SK-N-SH treated with all-trans-retinoic acid at 6 μM for 48 hours (cell line): ENCODE measurements around the gene ZNF653.

ENCODE experiments used
- ATAC-seq: fragments of 200-7000 bp; cut with Tn5 transposase; 3 replicates; pipeline ENCODE4 v1.9.1; 2020; ENCODE audit warnings: mild to moderate bottlenecking, moderate library complexity
- ARNTL ChIP-seq: fragments of 450-650 bp; formaldehyde crosslinking; IDR thresholded peaks from 2 replicates; pipeline ENCODE4 v1.5.0; 2020; ENCODE audit warnings: low read depth, mild to moderate bottlenecking, moderate library complexity, borderline replicate concordance
- CSDC2 ChIP-seq: fragments of 250-450 bp; sonication (Bioruptor Pico); IDR thresholded peaks from 2 replicates; pipeline ENCODE4 v1.5.0; 2020; ENCODE audit warnings: mild to moderate bottlenecking, moderate library complexity
- ESRRG ChIP-seq: fragments of 250-450 bp; sonication (Bioruptor Pico); IDR thresholded peaks from 2 replicates; pipeline ENCODE4 v1.6.1; 2021; ENCODE audit warnings: mild to moderate bottlenecking
- GLIS3 ChIP-seq: fragments of 250-450 bp; sonication (Bioruptor Pico); IDR thresholded peaks from 2 replicates; pipeline ENCODE4 v1.5.0; 2020; ENCODE audit warnings: mild to moderate bottlenecking, moderate library complexity
- SNAI2 ChIP-seq: fragments of 250-450 bp; sonication (Bioruptor Pico); IDR thresholded peaks from 2 replicates; pipeline ENCODE4 v1.5.0; 2020; ENCODE audit warnings: mild to moderate bottlenecking, moderate library complexity
- TCF4 ChIP-seq: fragments of 250-450 bp; sonication (Bioruptor Pico); IDR thresholded peaks from 2 replicates; pipeline ENCODE4 v1.8.0; 2021; ENCODE audit warnings: mild to moderate bottlenecking, moderate library complexity, borderline replicate concordance
- TOX ChIP-seq: fragments of 250-450 bp; sonication (Bioruptor Pico); IDR thresholded peaks from 2 replicates; pipeline ENCODE4 v1.8.0; 2021; ENCODE audit warnings: mild to moderate bottlenecking, moderate library complexity, borderline replicate concordance
- ZC3H10 ChIP-seq: fragments of 250-450 bp; sonication (Bioruptor Pico); IDR thresholded peaks from 2 replicates; pipeline ENCODE4 v1.5.1; 2021; ENCODE audit warnings: mild to moderate bottlenecking, moderate library complexity
- ZFP3 ChIP-seq: fragments of 250-450 bp; sonication (Bioruptor Pico); IDR thresholded peaks from 2 replicates; pipeline ENCODE4 v1.5.0; 2020; ENCODE audit warnings: mild to moderate bottlenecking, moderate library complexity
- ZFP30 ChIP-seq: fragments of 450-650 bp; formaldehyde crosslinking; IDR thresholded peaks from 2 replicates; pipeline ENCODE4 v1.5.0; 2022; ENCODE audit warnings: mild to moderate bottlenecking, moderate library complexity
- ZNF565 ChIP-seq: fragments of 450-650 bp; formaldehyde crosslinking; conservative IDR thresholded peaks from 2 replicates; pipeline ENCODE4 v1.5.0; 2020; ENCODE audit warnings: low read depth, mild to moderate bottlenecking, moderate library complexity
- ZNF70 ChIP-seq: fragments of 450-650 bp; formaldehyde crosslinking; IDR thresholded peaks from 2 replicates; pipeline ENCODE4 v1.5.0; 2020; ENCODE audit warnings: mild to moderate bottlenecking, moderate library complexity
- ZNF8 ChIP-seq: fragments of 450-650 bp; formaldehyde crosslinking; IDR thresholded peaks from 2 replicates; pipeline ENCODE4 v1.5.0; 2020; ENCODE audit warnings: mild to moderate bottlenecking, moderate library complexity
- TF ChIP-seq, protein P1 (sequence below): fragments of 250-450 bp; sonication (Bioruptor Pico); IDR thresholded peaks from 2 replicates; pipeline ENCODE4 v1.5.0; 2020; ENCODE audit warnings: mild to moderate bottlenecking, moderate library complexity
- TF ChIP-seq, protein P2 (sequence below): fragments of 250-450 bp; sonication (Bioruptor Pico); IDR thresholded peaks from 2 replicates; pipeline ENCODE4 v1.8.0; 2021; ENCODE audit warnings: low read depth, mild to moderate bottlenecking, moderate library complexity, borderline replicate concordance
- TF ChIP-seq, protein P3 (sequence below): fragments of 250-450 bp; sonication (Bioruptor Pico); IDR thresholded peaks from 2 replicates; pipeline ENCODE4 v1.5.1; 2021; ENCODE audit warnings: mild to moderate bottlenecking, moderate library complexity
- TF ChIP-seq, protein P4 (sequence below): fragments of 250-450 bp; sonication (Bioruptor Pico); IDR thresholded peaks from 2 replicates; pipeline ENCODE4 v1.5.1; 2020; ENCODE audit warnings: low read depth, mild to moderate bottlenecking, moderate library complexity
- TF ChIP-seq, protein P5 (sequence below): fragments of 250-450 bp; sonication (Bioruptor Pico); IDR thresholded peaks from 2 replicates; pipeline ENCODE4 v1.8.0; 2020; ENCODE audit warnings: mild to moderate bottlenecking, moderate library complexity, borderline replicate concordance

Gene ZNF653, protein sequence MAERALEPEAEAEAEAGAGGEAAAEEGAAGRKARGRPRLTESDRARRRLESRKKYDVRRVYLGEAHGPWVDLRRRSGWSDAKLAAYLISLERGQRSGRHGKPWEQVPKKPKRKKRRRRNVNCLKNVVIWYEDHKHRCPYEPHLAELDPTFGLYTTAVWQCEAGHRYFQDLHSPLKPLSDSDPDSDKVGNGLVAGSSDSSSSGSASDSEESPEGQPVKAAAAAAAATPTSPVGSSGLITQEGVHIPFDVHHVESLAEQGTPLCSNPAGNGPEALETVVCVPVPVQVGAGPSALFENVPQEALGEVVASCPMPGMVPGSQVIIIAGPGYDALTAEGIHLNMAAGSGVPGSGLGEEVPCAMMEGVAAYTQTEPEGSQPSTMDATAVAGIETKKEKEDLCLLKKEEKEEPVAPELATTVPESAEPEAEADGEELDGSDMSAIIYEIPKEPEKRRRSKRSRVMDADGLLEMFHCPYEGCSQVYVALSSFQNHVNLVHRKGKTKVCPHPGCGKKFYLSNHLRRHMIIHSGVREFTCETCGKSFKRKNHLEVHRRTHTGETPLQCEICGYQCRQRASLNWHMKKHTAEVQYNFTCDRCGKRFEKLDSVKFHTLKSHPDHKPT

DNA sequence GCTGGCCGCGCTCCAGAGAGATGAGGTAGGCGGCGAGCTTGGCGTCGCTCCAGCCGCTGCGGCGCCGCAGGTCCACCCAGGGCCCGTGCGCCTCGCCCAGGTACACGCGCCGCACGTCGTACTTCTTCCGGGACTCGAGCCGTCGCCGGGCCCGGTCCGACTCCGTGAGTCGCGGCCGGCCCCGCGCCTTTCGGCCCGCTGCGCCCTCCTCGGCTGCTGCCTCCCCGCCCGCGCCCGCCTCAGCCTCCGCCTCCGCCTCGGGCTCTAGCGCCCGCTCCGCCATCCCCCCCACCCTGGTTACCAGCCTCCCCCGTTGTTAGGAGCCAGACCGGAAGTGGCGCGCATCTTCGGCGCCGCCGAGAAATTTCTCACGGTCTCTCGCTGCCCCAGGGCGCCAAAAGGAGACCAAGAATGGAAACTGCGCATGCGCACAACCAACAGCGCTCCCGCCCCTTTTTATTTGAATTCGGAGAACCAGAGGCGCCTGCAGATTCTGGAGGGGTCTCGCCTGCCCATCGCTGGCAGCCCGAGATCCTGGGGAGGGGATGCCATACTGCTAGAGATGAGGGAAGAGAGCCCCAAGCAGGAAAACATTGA, at the start of gene ZNF653:
ZNF653 (minus strand) TSS at position 336 of the 597 bp plus-strand sequence; CDS start at position 283, 53 bp downstream.
- TF ChIP-seq GLIS3 (CRISPR knock-in tag) (peak; percentile 54; the same call in 1 of the 2 replicates), ZNF70 (CRISPR knock-in tag) (no peak), ESRRG (CRISPR knock-in tag) (peak; percentile 69; the same call in 1 of the 2 replicates), ZFP30 (CRISPR knock-in tag) (no peak), ZC3H10 (CRISPR knock-in tag) (0 out of 2 replicates have a peak, but pooled peaks have one; percentile 32)
- TF ChIP-seq, protein P1, sequence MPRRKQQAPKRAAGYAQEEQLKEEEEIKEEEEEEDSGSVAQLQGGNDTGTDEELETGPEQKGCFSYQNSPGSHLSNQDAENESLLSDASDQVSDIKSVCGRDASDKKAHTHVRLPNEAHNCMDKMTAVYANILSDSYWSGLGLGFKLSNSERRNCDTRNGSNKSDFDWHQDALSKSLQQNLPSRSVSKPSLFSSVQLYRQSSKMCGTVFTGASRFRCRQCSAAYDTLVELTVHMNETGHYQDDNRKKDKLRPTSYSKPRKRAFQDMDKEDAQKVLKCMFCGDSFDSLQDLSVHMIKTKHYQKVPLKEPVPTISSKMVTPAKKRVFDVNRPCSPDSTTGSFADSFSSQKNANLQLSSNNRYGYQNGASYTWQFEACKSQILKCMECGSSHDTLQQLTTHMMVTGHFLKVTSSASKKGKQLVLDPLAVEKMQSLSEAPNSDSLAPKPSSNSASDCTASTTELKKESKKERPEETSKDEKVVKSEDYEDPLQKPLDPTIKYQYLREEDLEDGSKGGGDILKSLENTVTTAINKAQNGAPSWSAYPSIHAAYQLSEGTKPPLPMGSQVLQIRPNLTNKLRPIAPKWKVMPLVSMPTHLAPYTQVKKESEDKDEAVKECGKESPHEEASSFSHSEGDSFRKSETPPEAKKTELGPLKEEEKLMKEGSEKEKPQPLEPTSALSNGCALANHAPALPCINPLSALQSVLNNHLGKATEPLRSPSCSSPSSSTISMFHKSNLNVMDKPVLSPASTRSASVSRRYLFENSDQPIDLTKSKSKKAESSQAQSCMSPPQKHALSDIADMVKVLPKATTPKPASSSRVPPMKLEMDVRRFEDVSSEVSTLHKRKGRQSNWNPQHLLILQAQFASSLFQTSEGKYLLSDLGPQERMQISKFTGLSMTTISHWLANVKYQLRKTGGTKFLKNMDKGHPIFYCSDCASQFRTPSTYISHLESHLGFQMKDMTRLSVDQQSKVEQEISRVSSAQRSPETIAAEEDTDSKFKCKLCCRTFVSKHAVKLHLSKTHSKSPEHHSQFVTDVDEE (CRISPR knock-in tag): peak; percentile 55; the same call in 1 of the 2 replicates
- TF ChIP-seq, protein P2, sequence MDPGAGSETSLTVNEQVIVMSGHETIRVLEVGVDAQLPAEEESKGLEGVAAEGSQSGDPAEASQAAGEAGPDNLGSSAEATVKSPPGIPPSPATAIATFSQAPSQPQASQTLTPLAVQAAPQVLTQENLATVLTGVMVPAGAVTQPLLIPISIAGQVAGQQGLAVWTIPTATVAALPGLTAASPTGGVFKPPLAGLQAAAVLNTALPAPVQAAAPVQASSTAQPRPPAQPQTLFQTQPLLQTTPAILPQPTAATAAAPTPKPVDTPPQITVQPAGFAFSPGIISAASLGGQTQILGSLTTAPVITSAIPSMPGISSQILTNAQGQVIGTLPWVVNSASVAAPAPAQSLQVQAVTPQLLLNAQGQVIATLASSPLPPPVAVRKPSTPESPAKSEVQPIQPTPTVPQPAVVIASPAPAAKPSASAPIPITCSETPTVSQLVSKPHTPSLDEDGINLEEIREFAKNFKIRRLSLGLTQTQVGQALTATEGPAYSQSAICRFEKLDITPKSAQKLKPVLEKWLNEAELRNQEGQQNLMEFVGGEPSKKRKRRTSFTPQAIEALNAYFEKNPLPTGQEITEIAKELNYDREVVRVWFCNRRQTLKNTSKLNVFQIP (CRISPR knock-in tag): no peak
- TF ChIP-seq, all 23 proteins: peak for 4
- peak; percentile 68 for ATAC-seq

DNA sequence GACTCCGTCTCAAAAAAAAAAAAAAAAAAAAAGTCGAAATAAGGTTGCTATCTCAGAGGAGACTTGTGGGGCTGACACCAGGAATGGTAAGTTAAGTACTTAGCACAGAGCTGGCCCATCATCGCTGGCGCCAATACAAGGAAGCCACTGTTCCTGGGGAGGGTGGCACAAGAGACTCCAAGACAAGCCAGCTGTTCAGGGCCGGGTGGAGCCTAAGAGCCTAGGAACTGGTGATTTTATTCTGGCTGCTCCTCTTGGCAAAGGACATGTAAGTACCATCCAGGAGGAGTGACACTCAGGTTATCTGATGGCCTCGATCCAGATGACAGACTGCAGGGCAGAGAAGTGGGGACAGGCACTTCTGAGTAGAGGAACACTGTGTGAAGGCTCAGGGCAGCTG, 49.6 kb upstream of the ZNF653 start:
- no peak for ATAC-seq
- TF ChIP-seq ZNF70 (CRISPR knock-in tag) (no peak), ZFP30 (CRISPR knock-in tag) (no peak), TOX (CRISPR knock-in tag) (no peak), ARNTL (no peak), ZNF8 (no peak)
- TF ChIP-seq, protein P1 (CRISPR knock-in tag): no peak
- TF ChIP-seq, protein P3, sequence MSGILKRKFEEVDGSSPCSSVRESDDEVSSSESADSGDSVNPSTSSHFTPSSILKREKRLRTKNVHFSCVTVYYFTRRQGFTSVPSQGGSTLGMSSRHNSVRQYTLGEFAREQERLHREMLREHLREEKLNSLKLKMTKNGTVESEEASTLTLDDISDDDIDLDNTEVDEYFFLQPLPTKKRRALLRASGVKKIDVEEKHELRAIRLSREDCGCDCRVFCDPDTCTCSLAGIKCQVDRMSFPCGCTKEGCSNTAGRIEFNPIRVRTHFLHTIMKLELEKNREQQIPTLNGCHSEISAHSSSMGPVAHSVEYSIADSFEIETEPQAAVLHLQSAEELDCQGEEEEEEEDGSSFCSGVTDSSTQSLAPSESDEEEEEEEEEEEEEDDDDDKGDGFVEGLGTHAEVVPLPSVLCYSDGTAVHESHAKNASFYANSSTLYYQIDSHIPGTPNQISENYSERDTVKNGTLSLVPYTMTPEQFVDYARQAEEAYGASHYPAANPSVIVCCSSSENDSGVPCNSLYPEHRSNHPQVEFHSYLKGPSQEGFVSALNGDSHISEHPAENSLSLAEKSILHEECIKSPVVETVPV: no peak

DNA sequence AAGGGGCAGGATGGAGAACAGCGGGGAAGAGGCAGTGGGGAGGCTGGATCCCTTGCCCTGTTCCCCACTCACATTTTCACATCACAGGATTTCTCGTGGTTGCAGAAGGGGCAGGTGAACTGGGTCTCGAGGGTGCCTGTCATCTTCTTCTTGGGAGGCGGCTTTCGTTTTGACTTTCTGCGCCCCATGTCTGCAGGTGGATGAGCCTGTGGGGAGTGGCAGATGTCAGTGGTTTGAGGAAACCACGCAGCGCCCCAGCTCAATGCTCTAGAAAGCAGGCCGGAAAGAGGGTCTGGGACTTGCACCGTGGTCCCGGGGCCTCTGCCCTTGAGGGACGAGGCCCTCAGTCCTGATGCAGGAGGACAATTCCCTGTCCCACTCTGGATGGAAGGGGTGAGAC, 48.5 kb upstream of the ZNF653 start:
- no peak for ATAC-seq
- no peak for TF ChIP-seq ZNF70 (CRISPR knock-in tag)
- no peak for TF ChIP-seq TCF4 (CRISPR knock-in tag)
- TF ChIP-seq, protein P4, sequence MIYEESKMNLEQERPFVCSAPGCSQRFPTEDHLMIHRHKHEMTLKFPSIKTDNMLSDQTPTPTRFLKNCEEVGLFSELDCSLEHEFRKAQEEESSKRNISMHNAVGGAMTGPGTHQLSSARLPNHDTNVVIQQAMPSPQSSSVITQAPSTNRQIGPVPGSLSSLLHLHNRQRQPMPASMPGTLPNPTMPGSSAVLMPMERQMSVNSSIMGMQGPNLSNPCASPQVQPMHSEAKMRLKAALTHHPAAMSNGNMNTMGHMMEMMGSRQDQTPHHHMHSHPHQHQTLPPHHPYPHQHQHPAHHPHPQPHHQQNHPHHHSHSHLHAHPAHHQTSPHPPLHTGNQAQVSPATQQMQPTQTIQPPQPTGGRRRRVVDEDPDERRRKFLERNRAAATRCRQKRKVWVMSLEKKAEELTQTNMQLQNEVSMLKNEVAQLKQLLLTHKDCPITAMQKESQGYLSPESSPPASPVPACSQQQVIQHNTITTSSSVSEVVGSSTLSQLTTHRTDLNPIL (CRISPR knock-in tag): no peak
- TF ChIP-seq SNAI2 (CRISPR knock-in tag): no peak
- TF ChIP-seq ZNF565 (CRISPR knock-in tag): no peak
- TF ChIP-seq ESRRG (CRISPR knock-in tag): no peak
- TF ChIP-seq ZNF8: no peak
- TF ChIP-seq ZFP30 (CRISPR knock-in tag): no peak
- TF ChIP-seq, protein P3: no peak
- no peak for TF ChIP-seq TOX (CRISPR knock-in tag)
- TF ChIP-seq ZFP3 (CRISPR knock-in tag): no peak
- TF ChIP-seq, protein P2 (CRISPR knock-in tag): no peak
- TF ChIP-seq, protein P5, sequence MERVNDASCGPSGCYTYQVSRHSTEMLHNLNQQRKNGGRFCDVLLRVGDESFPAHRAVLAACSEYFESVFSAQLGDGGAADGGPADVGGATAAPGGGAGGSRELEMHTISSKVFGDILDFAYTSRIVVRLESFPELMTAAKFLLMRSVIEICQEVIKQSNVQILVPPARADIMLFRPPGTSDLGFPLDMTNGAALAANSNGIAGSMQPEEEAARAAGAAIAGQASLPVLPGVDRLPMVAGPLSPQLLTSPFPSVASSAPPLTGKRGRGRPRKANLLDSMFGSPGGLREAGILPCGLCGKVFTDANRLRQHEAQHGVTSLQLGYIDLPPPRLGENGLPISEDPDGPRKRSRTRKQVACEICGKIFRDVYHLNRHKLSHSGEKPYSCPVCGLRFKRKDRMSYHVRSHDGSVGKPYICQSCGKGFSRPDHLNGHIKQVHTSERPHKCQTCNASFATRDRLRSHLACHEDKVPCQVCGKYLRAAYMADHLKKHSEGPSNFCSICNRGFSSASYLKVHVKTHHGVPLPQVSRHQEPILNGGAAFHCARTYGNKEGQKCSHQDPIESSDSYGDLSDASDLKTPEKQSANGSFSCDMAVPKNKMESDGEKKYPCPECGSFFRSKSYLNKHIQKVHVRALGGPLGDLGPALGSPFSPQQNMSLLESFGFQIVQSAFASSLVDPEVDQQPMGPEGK: no peak
- no peak for TF ChIP-seq CSDC2 (CRISPR knock-in tag)
- no peak for TF ChIP-seq ZC3H10 (CRISPR knock-in tag)
